HEK293 (cell line): ENCODE data around the gene EVA1B.

ENCODE experiments used
- CTCF ChIA-PET: fragments of 350-600 bp; formaldehyde crosslinking; extraction: SDS; loops from one replicate; lab custom pipeline; 2021; ENCODE audit warnings: antibody characterized with exemption; lab: Yijun Ruan, JAX
- POLR2A ChIA-PET: fragments of 300-600 bp; formaldehyde crosslinking; extraction: SDS; loops from one replicate; lab custom pipeline; 2020; ENCODE audit warnings: antibody characterized with exemption, inconsistent platforms; lab: Yijun Ruan, JAX
- H3K27ac ChIP-seq: fragments of 200-500 bp; sonication (Bioruptor generic); 2 replicates; pipeline ENCODE4 v1.5.1; 2014; ENCODE audit warnings: low read depth, low read length, control low read depth, inconsistent platforms; ENCODE audit errors: extremely low read depth
- H3K36me3 ChIP-seq, 2 experiments: fragments of 200-500 bp in 1 of 2; sonication (Bioruptor generic) in 1 of 2; 1 replicate in 1 of 2; 2 replicates in 1 of 2; pipeline ENCODE4 v1.5.1; 2014 to 2017; ENCODE audit warnings: inconsistent platforms in 2 of 2, low read length in 2 of 2; ENCODE audit not compliant: control insufficient read depth in 2 of 2, insufficient read depth in 1 of 2
- H3K4me1 ChIP-seq: fragments of 200-500 bp; sonication (Bioruptor generic); 2 replicates; pipeline ENCODE4 v1.5.1; 2014; ENCODE audit warnings: mild to moderate bottlenecking, low read length, inconsistent platforms; ENCODE audit not compliant: control insufficient read depth, insufficient read depth
- H3K4me3 ChIP-seq: 2 replicates; pipeline ENCODE4 v1.5.1; 2011; ENCODE audit warnings: low read depth, mild to moderate bottlenecking, control low read depth, low read length, moderate library complexity
- H3K9me3 ChIP-seq: fragments of 200-500 bp; sonication (Bioruptor generic); 2 replicates; pipeline ENCODE4 v1.5.1; 2014; ENCODE audit warnings: low read depth, low read length, inconsistent platforms; ENCODE audit not compliant: control insufficient read depth, insufficient read depth
- CTCF ChIP-seq: fragments of 450-650 bp; formaldehyde crosslinking; IDR thresholded peaks from 2 replicates; pipeline ENCODE4 v1.5.1; 2016; ENCODE audit warnings: missing biosample characterization, missing genetic modification characterization
- KLF16 ChIP-seq: fragments of 450-650 bp; formaldehyde crosslinking; IDR thresholded peaks from 2 replicates; pipeline ENCODE4 v1.5.1; 2017; ENCODE audit warnings: missing biosample characterization, missing genetic modification characterization
- ZBTB10 ChIP-seq: fragments of 450-650 bp; formaldehyde crosslinking; IDR thresholded peaks from 2 replicates; pipeline ENCODE4 v1.5.1; 2016; ENCODE audit warnings: missing biosample characterization, missing genetic modification characterization
- ZBTB49 ChIP-seq: fragments of 450-650 bp; formaldehyde crosslinking; IDR thresholded peaks from 2 replicates; pipeline ENCODE4 v1.5.1; 2016; ENCODE audit warnings: missing biosample characterization, missing genetic modification characterization, low read depth
- ZEB2 ChIP-seq: fragments of 450-650 bp; formaldehyde crosslinking; IDR thresholded peaks from 2 replicates; pipeline ENCODE4 v1.5.1; 2016; ENCODE audit warnings: missing biosample characterization, missing genetic modification characterization
- ZFP37 ChIP-seq: fragments of 450-650 bp; formaldehyde crosslinking; IDR thresholded peaks from 2 replicates; pipeline ENCODE4 v1.5.1; 2016; ENCODE audit warnings: missing biosample characterization, missing genetic modification characterization
- ZNF132 ChIP-seq: fragments of 450-650 bp; formaldehyde crosslinking; IDR thresholded peaks from 2 replicates; pipeline ENCODE4 v1.5.1; 2017; ENCODE audit warnings: missing biosample characterization, missing genetic modification characterization, borderline replicate concordance
- ZNF138 ChIP-seq: fragments of 450-650 bp; formaldehyde crosslinking; IDR thresholded peaks from 2 replicates; pipeline ENCODE4 v1.5.1; 2016; ENCODE audit warnings: missing biosample characterization, missing genetic modification characterization, borderline replicate concordance
- ZNF140 ChIP-seq: fragments of 450-650 bp; formaldehyde crosslinking; IDR thresholded peaks from 2 replicates; pipeline ENCODE4 v1.5.1; 2016; ENCODE audit warnings: missing biosample characterization, missing genetic modification characterization
- ZNF148 ChIP-seq: fragments of 450-650 bp; formaldehyde crosslinking; IDR thresholded peaks from 2 replicates; pipeline ENCODE4 v1.5.0; 2017; ENCODE audit warnings: missing biosample characterization, missing genetic modification characterization, borderline replicate concordance
- ZNF184 ChIP-seq: fragments of 450-650 bp; IDR thresholded peaks from 2 replicates; pipeline ENCODE4 v1.5.1; 2018; ENCODE audit warnings: missing biosample characterization, mild to moderate bottlenecking, missing genetic modification characterization
- ZNF202 ChIP-seq: fragments of 450-650 bp; formaldehyde crosslinking; IDR thresholded peaks from 2 replicates; pipeline ENCODE4 v1.5.1; 2016; ENCODE audit warnings: missing biosample characterization, missing genetic modification characterization, borderline replicate concordance
- ZNF266 ChIP-seq: fragments of 450-650 bp; formaldehyde crosslinking; IDR thresholded peaks from 2 replicates; pipeline ENCODE4 v1.5.1; 2016; ENCODE audit warnings: missing biosample characterization, missing genetic modification characterization, low read depth
- ZNF335 ChIP-seq: fragments of 450-650 bp; formaldehyde crosslinking; conservative IDR thresholded peaks from 2 replicates; pipeline ENCODE4 v1.5.1; 2016; ENCODE audit warnings: missing biosample characterization, missing genetic modification characterization
- ZNF518A ChIP-seq: fragments of 450-650 bp; formaldehyde crosslinking; conservative IDR thresholded peaks from 2 replicates; pipeline ENCODE4 v1.5.1; 2016; ENCODE audit warnings: low read depth, missing biosample characterization, missing genetic modification characterization
- ZNF555 ChIP-seq: fragments of 450-650 bp; formaldehyde crosslinking; conservative IDR thresholded peaks from 2 replicates; pipeline ENCODE4 v1.5.1; 2017; ENCODE audit warnings: missing biosample characterization, mild to moderate bottlenecking, missing genetic modification characterization, inconsistent platforms
- ZNF610 ChIP-seq: fragments of 450-650 bp; formaldehyde crosslinking; IDR thresholded peaks from 2 replicates; pipeline ENCODE4 v1.5.1; 2016; ENCODE audit warnings: missing biosample characterization, missing genetic modification characterization, borderline replicate concordance
- ZNF692 ChIP-seq: fragments of 450-650 bp; formaldehyde crosslinking; IDR thresholded peaks from 2 replicates; pipeline ENCODE4 v1.5.1; 2016; ENCODE audit warnings: missing biosample characterization, missing genetic modification characterization
- ZNF776 ChIP-seq: fragments of 450-650 bp; formaldehyde crosslinking; IDR thresholded peaks from 2 replicates; pipeline ENCODE4 v1.5.0; 2017; ENCODE audit warnings: missing biosample characterization, missing genetic modification characterization, borderline replicate concordance
- ZSCAN23 ChIP-seq: fragments of 450-650 bp; formaldehyde crosslinking; IDR thresholded peaks from 2 replicates; pipeline ENCODE4 v1.5.1; 2016; ENCODE audit warnings: missing biosample characterization, missing genetic modification characterization

EVA1B gene

GRCh38 chr1:36369061-36369861 lies 45.8 kb upstream of the EVA1B start:
- no peak overlapping the region for H3K27ac ChIP-seq
- H3K9me3 ChIP-seq = no peaks in the 10 kb centered on the region
- ChIA-PET CTCF (interaction anchor here (0.5 to 3.8 kb wide), 34 partner anchors 9 to 632 kb away, joined by 3 to 23 read pairs (median 4); partner anchors contain the start of genes EVA1B, STK40 and TRAPPC3), POLR2A (interaction anchor here (1.4 to 2.6 kb wide), 2 partner anchors 15 to 17 kb away, joined by 5 to 11 read pairs; no protein-coding TSS in a partner anchor)
- peaks cover 12% of the 10 kb centered on the region for H3K4me1 ChIP-seq
- H3K4me3 ChIP-seq = no peak overlapping the region
- H3K36me3 ChIP-seq = peaks cover 0 to 22% of the 10 kb centered on the region in 2 experiments; a peak in 2 of 3 replicates
- peak; percentile 92 for TF ChIP-seq ZNF692 (tag by site-specific recombination)
- TF ChIP-seq ZNF335 = no peak
- no peak for TF ChIP-seq ZNF776 (tag by site-specific recombination)
- no peak for TF ChIP-seq ZEB2 (tag by site-specific recombination)
- no peak for TF ChIP-seq ZNF518A (tag by site-specific recombination)
- TF ChIP-seq ZNF202 (tag by site-specific recombination) = no peak
- peak; percentile 87 for TF ChIP-seq CTCF
- no peak for TF ChIP-seq ZSCAN23 (tag by site-specific recombination)
- TF ChIP-seq ZBTB49 (tag by site-specific recombination) = no peak
- TF ChIP-seq ZNF140 (tag by site-specific recombination) = no peak
- TF ChIP-seq ZFP37 = no peak
- no peak for TF ChIP-seq ZNF138 (tag by site-specific recombination)
- TF ChIP-seq KLF16 (tag by site-specific recombination) = peak; percentile 54; the same call in 1 of the 2 replicates
- TF ChIP-seq ZNF610 = no peak
- TF ChIP-seq ZNF184 (tag by site-specific recombination) = no peak
- no peak for TF ChIP-seq ZNF555
- no peak for TF ChIP-seq ZNF266 (tag by site-specific recombination)
- no peak for TF ChIP-seq ZNF132 (tag by site-specific recombination)
- no peak for TF ChIP-seq ZNF148
- no peak for TF ChIP-seq ZBTB10 (tag by site-specific recombination)
